H1 (cell line): ENCODE measurements around the gene OR7G2. TPM values are rescaled to one million over a fixed set of nuclear protein-coding genes. Genes with fewer than 3 reads are reported as not detected.
A peak's percentile ranks its signal among the peaks of the same experiment; 100 is the strongest.

Experiments
- KDM1A ChIP-seq: fragments of 200-600, 300-600 bp; sonication (generic); IDR thresholded peaks from 2 replicates; pipeline ENCODE4 v1.7.1; 2016; ENCODE audit warnings: mild to moderate bottlenecking, low read length, borderline replicate concordance
- RBBP5 ChIP-seq: IDR thresholded peaks from 2 replicates; pipeline ENCODE4 v1.7.1; 2012; ENCODE audit warnings: low read depth, mild to moderate bottlenecking, inconsistent platforms, low read length, moderate library complexity, borderline replicate concordance
- SAP30 ChIP-seq: fragments of 300-600 bp; sonication (generic); IDR thresholded peaks from 2 replicates; pipeline ENCODE4 v1.7.1; 2012; ENCODE audit warnings: low read length, moderate library complexity, mild to moderate bottlenecking, inconsistent platforms; ENCODE audit not compliant: insufficient read depth, insufficient replicate concordance
- SIRT6 ChIP-seq: IDR thresholded peaks from one replicate; pipeline ENCODE4 v1.7.1; 2012; ENCODE audit warnings: low read length, inconsistent platforms
- SP1 ChIP-seq: IDR thresholded peaks from 2 replicates; pipeline ENCODE4 v1.6.1; 2011; ENCODE audit warnings: low read depth, low read length
- TAF1 ChIP-seq: IDR thresholded peaks from 2 replicates; pipeline ENCODE4 v1.6.1; 2011; ENCODE audit warnings: mild to moderate bottlenecking, low read depth, low read length
- polyA plus RNA-seq, 7 experiments: library from polyadenylated mRNA; depleted of rRNA in 3 of 7; stranded (reverse) in 5 of 7; unstranded in 2 of 7; fragments of >200 nt in 5 of 7; fragments of 200-250 nt in 2 of 7; gene quantifications; 1 replicate in 5 of 7; 2 replicates in 1 of 7; 4 replicates in 1 of 7; pipeline versions ENCODE4 v1.2.1 to v1.2.3, GENCODE V29; 2011 to 2013; ENCODE audit warnings: missing spikeins in 2 of 7, mixed read lengths in 2 of 7
- total RNA-seq: library from RNA; stranded (reverse); fragmentation: NEBNext Ultra II Directional; extraction: Animal tissue kit (Norgen Biotek cat#: 25700); gene quantifications from 2 replicates; pipeline ENCODE4 v1.2.1, GENCODE V29; 2021
- TF ChIP-seq, protein P1 (sequence below), 3 experiments: IDR thresholded peaks; 1 replicate in 2 of 3; 2 replicates in 1 of 3; pipeline versions ENCODE4 v1.5.1 to v1.6.1; 2011; ENCODE audit warnings: low read length in 3 of 3, mild to moderate bottlenecking in 3 of 3, inconsistent platforms in 2 of 3, low read depth in 1 of 3, moderate library complexity in 1 of 3; ENCODE audit not compliant: insufficient read depth in 1 of 3; ENCODE audit errors: control extremely low read depth in 1 of 3
- TF ChIP-seq, protein P2 (sequence below): IDR thresholded peaks from 2 replicates; pipeline ENCODE4 v1.6.1; 2011; ENCODE audit warnings: low read depth, mild to moderate bottlenecking, low read length; ENCODE audit not compliant: insufficient read depth
- TF ChIP-seq, protein P3 (sequence below): IDR thresholded peaks from 2 replicates; pipeline ENCODE4 v1.6.1; 2012; ENCODE audit warnings: low read length, inconsistent platforms
- TF ChIP-seq, protein P4 (sequence below): IDR thresholded peaks from 2 replicates; pipeline ENCODE4 v1.6.1; 2012; ENCODE audit warnings: inconsistent platforms

Gene OR7G2
- total and polyA plus RNA-seq, 2 of the 8 experiments (the other 6 are each of a cell fraction or from before 2014, with no cell fraction given) = not detected

DNA sequence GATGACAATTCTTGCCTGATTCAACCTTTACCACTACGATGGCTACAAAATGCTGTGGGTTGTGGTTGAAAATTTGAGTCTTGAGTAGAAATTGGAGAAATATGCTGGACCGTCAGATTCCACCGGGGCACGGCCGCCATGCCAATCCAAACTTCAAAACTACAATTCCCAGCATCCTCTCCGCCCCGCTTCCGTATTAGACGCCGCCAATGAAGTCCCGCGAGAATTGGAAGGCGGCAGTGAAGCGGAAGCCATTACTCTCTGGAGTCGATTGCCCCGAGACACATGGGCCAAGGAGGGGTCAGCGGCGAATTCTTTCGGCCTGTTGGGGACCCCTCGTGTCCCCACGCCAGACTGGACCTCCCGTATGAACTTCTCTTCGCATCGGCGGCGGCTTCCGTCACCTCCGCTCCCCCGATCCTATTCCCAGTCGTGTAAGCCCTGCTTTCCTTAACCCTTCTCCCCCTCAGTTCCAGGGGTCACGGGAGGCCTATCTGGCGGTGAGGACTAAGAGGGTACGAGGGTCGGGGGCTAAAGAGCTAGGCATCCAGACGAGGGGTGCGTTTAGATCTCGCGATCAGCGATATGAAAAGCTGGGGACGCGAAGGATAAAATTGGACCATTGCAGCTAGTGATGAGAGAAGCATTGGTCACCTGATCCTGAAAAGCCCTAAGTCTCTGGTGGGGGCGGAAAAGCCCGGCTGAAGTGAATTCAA is 33.0 kb upstream of the OR7G2 start, which contains the start of gene ZNF317 (continued):
- TF ChIP-seq, protein P1, sequence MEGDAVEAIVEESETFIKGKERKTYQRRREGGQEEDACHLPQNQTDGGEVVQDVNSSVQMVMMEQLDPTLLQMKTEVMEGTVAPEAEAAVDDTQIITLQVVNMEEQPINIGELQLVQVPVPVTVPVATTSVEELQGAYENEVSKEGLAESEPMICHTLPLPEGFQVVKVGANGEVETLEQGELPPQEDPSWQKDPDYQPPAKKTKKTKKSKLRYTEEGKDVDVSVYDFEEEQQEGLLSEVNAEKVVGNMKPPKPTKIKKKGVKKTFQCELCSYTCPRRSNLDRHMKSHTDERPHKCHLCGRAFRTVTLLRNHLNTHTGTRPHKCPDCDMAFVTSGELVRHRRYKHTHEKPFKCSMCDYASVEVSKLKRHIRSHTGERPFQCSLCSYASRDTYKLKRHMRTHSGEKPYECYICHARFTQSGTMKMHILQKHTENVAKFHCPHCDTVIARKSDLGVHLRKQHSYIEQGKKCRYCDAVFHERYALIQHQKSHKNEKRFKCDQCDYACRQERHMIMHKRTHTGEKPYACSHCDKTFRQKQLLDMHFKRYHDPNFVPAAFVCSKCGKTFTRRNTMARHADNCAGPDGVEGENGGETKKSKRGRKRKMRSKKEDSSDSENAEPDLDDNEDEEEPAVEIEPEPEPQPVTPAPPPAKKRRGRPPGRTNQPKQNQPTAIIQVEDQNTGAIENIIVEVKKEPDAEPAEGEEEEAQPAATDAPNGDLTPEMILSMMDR (IDR thresholded peaks at IDR 0.05; ENCODE audit: control extremely low read depth in 1 of 3, insufficient read depth in 1 of 3, low read depth in 1 of 3, low read length in 3 of 3) = no peak
- TF ChIP-seq KDM1A (no peak), SP1 (no peak), RBBP5 (peak; percentile 80; the same call in 1 of the 2 replicates), SIRT6 (no peak), TAF1 (peak; percentile 96), SAP30 (peak; percentile 84)
- TF ChIP-seq, protein P2, sequence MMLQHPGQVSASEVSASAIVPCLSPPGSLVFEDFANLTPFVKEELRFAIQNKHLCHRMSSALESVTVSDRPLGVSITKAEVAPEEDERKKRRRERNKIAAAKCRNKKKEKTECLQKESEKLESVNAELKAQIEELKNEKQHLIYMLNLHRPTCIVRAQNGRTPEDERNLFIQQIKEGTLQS = no peak
- TF ChIP-seq, protein P3, sequence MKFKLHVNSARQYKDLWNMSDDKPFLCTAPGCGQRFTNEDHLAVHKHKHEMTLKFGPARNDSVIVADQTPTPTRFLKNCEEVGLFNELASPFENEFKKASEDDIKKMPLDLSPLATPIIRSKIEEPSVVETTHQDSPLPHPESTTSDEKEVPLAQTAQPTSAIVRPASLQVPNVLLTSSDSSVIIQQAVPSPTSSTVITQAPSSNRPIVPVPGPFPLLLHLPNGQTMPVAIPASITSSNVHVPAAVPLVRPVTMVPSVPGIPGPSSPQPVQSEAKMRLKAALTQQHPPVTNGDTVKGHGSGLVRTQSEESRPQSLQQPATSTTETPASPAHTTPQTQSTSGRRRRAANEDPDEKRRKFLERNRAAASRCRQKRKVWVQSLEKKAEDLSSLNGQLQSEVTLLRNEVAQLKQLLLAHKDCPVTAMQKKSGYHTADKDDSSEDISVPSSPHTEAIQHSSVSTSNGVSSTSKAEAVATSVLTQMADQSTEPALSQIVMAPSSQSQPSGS = no peak
- TF ChIP-seq, protein P4, sequence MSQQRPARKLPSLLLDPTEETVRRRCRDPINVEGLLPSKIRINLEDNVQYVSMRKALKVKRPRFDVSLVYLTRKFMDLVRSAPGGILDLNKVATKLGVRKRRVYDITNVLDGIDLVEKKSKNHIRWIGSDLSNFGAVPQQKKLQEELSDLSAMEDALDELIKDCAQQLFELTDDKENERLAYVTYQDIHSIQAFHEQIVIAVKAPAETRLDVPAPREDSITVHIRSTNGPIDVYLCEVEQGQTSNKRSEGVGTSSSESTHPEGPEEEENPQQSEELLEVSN = peak; percentile 45; the same call in 1 of the 2 replicates
